Brain pericyte (primary cell): ENCODE results near the gene XNDC1N.
A peak's percentile ranks its signal among the peaks of the same experiment; 100 is the strongest.
"Not testable (repeated sequence)": the region's sequence is repeated elsewhere in the genome, so short reads cannot be mapped to it uniquely, and the experiment has no call there.

Experiments
- DNase-seq: peaks from one replicate; pipeline ENCODE4 v3.0.0-alpha.2; 2012; ENCODE audit warnings: low read depth, low spot score

The XNDC1N gene

GRCh38 chr11:71933141-71933933, 4.9 kb upstream of the XNDC1N start:
- DNase-seq, result no peak

GRCh38 chr11:71931245-71931602, 2.8 kb upstream of the XNDC1N start:
- no peak for DNase-seq

GRCh38 chr11:71930556-71931244, 2.3 kb upstream of the XNDC1N start:
- DNase-seq, result no peak

GRCh38 chr11:71929491-71929890, 1.1 kb upstream of the XNDC1N start:
- no peak for DNase-seq

- peak; percentile 89 for DNase-seq
Measured at GRCh38 chr11:71928737-71929443, 496 bp upstream of the XNDC1N start, which contains the start of gene RNF121. TSS of gene RNF121 (plus strand) at chr11:71929046. CDS start at chr11:71929062, 16 bp downstream.

GRCh38 chr11:71917646-71918140, 10.7 kb downstream of the XNDC1N start:
- no peak for DNase-seq

- DNase-seq, result no peak
Measured at GRCh38 chr11:71914617-71915189, 13.7 kb downstream of the XNDC1N start.

- DNase-seq, result no peak
Measured at GRCh38 chr11:71913756-71914526, 14.5 kb downstream of the XNDC1N start.

- DNase-seq, result not testable (repeated sequence)
Measured at GRCh38 chr11:71911986-71912340, 16.4 kb downstream of the XNDC1N start.

- not testable (repeated sequence) for DNase-seq
Measured at GRCh38 chr11:71911321-71911985, 16.9 kb downstream of the XNDC1N start.

GRCh38 chr11:71910775-71911174, 17.6 kb downstream of the XNDC1N start:
- DNase-seq, result not testable (repeated sequence)

- no peak for DNase-seq
Measured at GRCh38 chr11:71908218-71908617, 20.2 kb downstream of the XNDC1N start.

GRCh38 chr11:71901137-71901536, 27.3 kb downstream of the XNDC1N start:
- DNase-seq, result peak; percentile 6

- DNase-seq, result no peak
Measured at GRCh38 chr11:71895961-71896360, 32.4 kb downstream of the XNDC1N start.

GRCh38 chr11:71889181-71889872, 39.1 kb downstream of the XNDC1N start:
- not testable (repeated sequence) for DNase-seq

GRCh38 chr11:71888335-71889010, 39.9 kb downstream of the XNDC1N start:
- not testable (repeated sequence) for DNase-seq

- not testable (repeated sequence) for DNase-seq
Measured at GRCh38 chr11:71885806-71886205, 42.6 kb downstream of the XNDC1N start.
